Tibial nerve (tissue), 4 donors: ENCODE measurements around the gene CTNNA3. TPM values are rescaled to one million over a fixed set of nuclear protein-coding genes. Genes with fewer than 3 reads are reported as not detected.

Experiments
- DNase-seq, 2 donors: peaks; one replicate each; pipeline ENCODE4 v3.0.0-alpha.2; 2019; ENCODE audit warnings: low spot score in 2 of 2
- H3K27ac ChIP-seq, 4 donors: fragments of 200-600 bp; sonication (generic) in 3 of 4; one replicate each; pipeline ENCODE4 v1.5.1; 2017 to 2019; ENCODE audit warnings: mild to moderate bottlenecking in 1 of 4
- H3K27me3 ChIP-seq, 2 donors: fragments of 200-600 bp; sonication (generic) in 1 of 2; one replicate each; pipeline versions ENCODE4 v1.5.1 to v1.6.0; 2017 to 2019
- H3K36me3 ChIP-seq, 3 donors: fragments of 200-600 bp; sonication (generic); one replicate each; pipeline ENCODE4 v1.5.1; 2018 to 2019
- H3K4me1 ChIP-seq, 4 donors: fragments of 200-600 bp; sonication (generic) in 3 of 4; one replicate each; pipeline ENCODE4 v1.5.1; 2017 to 2019
- H3K4me3 ChIP-seq, 4 donors: fragments of 200-600 bp; sonication (generic) in 3 of 4; one replicate each; pipeline ENCODE4 v1.5.1; 2017 to 2019; ENCODE audit warnings: mild to moderate bottlenecking in 1 of 4, moderate library complexity in 1 of 4
- H3K9me3 ChIP-seq, 4 donors: fragments of 200-600 bp; sonication (generic) in 3 of 4; one replicate each; pipeline ENCODE4 v1.5.1; 2017 to 2019
- EP300 ChIP-seq, 2 donors: sonication (generic); formaldehyde crosslinking; IDR thresholded peaks; one replicate each; pipeline ENCODE4 v1.6.1; 2017; ENCODE audit warnings: antibody characterized with exemption in 2 of 2, mild to moderate bottlenecking in 1 of 2
- POLR2A ChIP-seq, 2 donors: fragments of 450-650 bp; IDR thresholded peaks; one replicate each; pipeline ENCODE4 v1.6.1; 2017; ENCODE audit warnings: antibody characterized with exemption in 2 of 2, mild to moderate bottlenecking in 2 of 2, moderate library complexity in 2 of 2
- WGBS, 2 donors: methylation state at CpG; one replicate each; pipeline ENCODE4 v1.1.5; 2018; 5-methylcytosine and 5-hydroxymethylcytosine counted together
- total RNA-seq, 4 donors: library from RNA; depleted of rRNA; stranded (reverse); fragments of >200 nt; gene quantifications; one replicate each; pipeline ENCODE4 v1.1.0, GENCODE V29; 2016
- TF ChIP-seq, protein P1 (sequence below), 5 experiments: fragments of 200-600 bp in 3 of 5; fragments of 450-650 bp in 2 of 5; sonication (generic) in 3 of 5; IDR thresholded peaks; one replicate each; pipeline ENCODE4 v1.5.1; 2016 to 2019; ENCODE audit warnings: antibody characterized with exemption in 5 of 5, mild to moderate bottlenecking in 3 of 5, moderate library complexity in 2 of 5

Gene CTNNA3
- total RNA-seq, 4 donors from 2014 or later, result 15.9 to 36.1 (median 23.1) TPM

DNA sequence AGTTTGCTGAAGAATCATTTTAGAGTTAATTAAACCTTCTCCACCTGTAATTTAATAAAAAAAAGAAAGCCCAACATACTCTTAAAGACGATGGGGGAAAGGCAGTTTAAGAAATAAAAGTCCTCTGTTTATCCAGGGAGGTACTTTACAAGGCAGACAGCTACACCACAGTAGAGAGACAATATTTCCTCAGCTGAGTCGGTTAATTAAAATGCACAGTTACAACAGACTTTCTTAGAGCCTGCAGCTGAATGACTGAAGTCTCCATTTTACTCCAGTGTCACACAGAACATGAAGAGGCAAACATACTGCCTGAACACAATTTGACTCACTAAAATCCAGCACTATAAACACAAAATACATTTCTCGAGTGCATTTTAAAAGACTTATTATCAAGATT is 755.0 kb downstream of the CTNNA3 start:
- H3K4me1 ChIP-seq, result no peaks in the 10 kb centered on the region
- TF ChIP-seq EP300 (IDR thresholded peaks at IDR 0.05) (no peak), POLR2A (IDR thresholded peaks at IDR 0.05) (no peak)
- TF ChIP-seq, protein P1, sequence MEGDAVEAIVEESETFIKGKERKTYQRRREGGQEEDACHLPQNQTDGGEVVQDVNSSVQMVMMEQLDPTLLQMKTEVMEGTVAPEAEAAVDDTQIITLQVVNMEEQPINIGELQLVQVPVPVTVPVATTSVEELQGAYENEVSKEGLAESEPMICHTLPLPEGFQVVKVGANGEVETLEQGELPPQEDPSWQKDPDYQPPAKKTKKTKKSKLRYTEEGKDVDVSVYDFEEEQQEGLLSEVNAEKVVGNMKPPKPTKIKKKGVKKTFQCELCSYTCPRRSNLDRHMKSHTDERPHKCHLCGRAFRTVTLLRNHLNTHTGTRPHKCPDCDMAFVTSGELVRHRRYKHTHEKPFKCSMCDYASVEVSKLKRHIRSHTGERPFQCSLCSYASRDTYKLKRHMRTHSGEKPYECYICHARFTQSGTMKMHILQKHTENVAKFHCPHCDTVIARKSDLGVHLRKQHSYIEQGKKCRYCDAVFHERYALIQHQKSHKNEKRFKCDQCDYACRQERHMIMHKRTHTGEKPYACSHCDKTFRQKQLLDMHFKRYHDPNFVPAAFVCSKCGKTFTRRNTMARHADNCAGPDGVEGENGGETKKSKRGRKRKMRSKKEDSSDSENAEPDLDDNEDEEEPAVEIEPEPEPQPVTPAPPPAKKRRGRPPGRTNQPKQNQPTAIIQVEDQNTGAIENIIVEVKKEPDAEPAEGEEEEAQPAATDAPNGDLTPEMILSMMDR (IDR thresholded peaks at IDR 0.05), result no peak
- WGBS, 2 donors, result 26 to 32% methylated on average over 3 of the region's 3 CpGs

DNA sequence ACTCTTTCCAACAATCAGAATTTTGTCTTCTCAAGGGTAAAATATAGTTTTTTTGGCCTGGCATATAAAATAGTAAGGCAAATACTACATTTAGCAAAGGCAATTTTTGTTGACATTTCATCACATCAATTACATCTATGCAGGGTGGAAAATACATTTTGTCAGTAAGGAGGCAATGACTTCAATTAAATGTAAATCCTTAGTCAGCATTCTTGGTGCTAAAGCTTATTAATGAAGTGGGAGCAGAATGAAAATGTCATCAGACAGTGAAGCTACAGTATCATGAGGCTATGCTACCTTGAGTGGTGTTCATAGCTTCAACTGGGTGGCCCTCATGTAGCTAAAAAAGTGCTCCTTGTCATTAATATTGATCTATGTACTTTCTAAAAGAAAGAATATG is 761.3 kb downstream of the CTNNA3 start:
- Histone ChIP-seq H3K9me3 (no peaks in the 10 kb centered on the region), H3K4me1 (no peaks in the 10 kb centered on the region), H3K27ac (no peak overlapping the region), H3K27me3 (peaks cover 0 to 3% of the 10 kb centered on the region in 2 donors), H3K4me3 (no peak overlapping the region), H3K36me3 (no peaks in the 10 kb centered on the region)
- no peak for DNase-seq
- TF ChIP-seq EP300 (IDR thresholded peaks at IDR 0.05) (no peak), POLR2A (IDR thresholded peaks at IDR 0.05) (no peak)
- TF ChIP-seq, protein P1 (IDR thresholded peaks at IDR 0.05), result no peak

More for the DNA sequence above, 755.0 kb downstream of the CTNNA3 start:
- no peak overlapping the region for H3K4me3 ChIP-seq
- DNase-seq, result no peak
- no peaks in the 10 kb centered on the region for H3K9me3 ChIP-seq
- no peaks in the 10 kb centered on the region for H3K36me3 ChIP-seq
- H3K27me3 ChIP-seq, result no peaks in the 10 kb centered on the region
- H3K27ac ChIP-seq, result no peak overlapping the region

GRCh38 chr10:66931949-66932343 is 764.0 kb downstream of the CTNNA3 start:
- Histone ChIP-seq H3K27ac (no peak overlapping the region), H3K4me3 (no peak overlapping the region), H3K36me3 (no peaks in the 10 kb centered on the region), H3K9me3 (no peaks in the 10 kb centered on the region), H3K4me1 (peaks cover 0 to 13% (median 0%) of the 10 kb centered on the region in 4 donors), H3K27me3 (peaks cover 0 to 27% of the 10 kb centered on the region in 2 donors)
- WGBS, 2 donors, result 20 to 34% methylated on average over 3 of the region's 3 CpGs
- TF ChIP-seq, protein P1 (IDR thresholded peaks at IDR 0.05), result no peak
- TF ChIP-seq POLR2A (IDR thresholded peaks at IDR 0.05), result no peak
- TF ChIP-seq EP300 (IDR thresholded peaks at IDR 0.05), result no peak
- DNase-seq, result no peak

DNA sequence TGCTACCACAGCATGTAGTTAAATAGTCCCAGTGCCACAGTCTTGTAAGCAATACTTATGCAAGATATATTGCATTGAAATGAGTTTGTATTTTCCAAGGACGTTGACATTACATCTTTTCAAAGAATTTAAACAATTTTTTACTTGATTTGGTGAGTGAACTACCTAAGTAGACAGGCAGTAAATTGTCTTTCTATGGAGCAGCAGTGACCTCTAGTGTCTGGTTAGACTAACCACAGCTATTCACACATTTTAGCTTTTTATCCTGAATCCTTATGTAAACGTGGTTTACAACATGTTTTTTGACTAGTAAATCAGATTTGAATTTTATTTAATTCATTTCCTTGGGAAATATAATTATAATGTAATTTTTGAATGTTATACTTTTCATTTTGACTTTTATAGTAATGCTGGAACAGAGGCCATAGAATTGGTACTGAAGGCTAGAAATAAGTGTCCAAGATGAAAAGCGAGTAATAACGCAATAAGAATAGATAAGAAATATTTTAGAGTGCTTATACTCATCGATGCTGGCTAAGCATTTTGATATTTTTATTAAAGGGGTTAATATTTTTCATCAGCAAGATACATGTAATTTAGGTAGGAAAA is 764.6 kb downstream of the CTNNA3 start:
- Histone ChIP-seq H3K27me3 (peaks cover 0 to 31% of the 10 kb centered on the region in 2 donors), H3K4me1 (peaks cover 0 to 13% (median 0%) of the 10 kb centered on the region in 4 donors), H3K4me3 (no peak overlapping the region), H3K36me3 (no peaks in the 10 kb centered on the region), H3K27ac (no peak overlapping the region), H3K9me3 (no peaks in the 10 kb centered on the region)
- 26 to 28% methylated on average over 5 of the region's 5 CpGs for WGBS, 2 donors
- no peak for TF ChIP-seq POLR2A (IDR thresholded peaks at IDR 0.05)
- TF ChIP-seq EP300 (IDR thresholded peaks at IDR 0.05), result no peak
- TF ChIP-seq, protein P1 (IDR thresholded peaks at IDR 0.05), result peak; percentile 51 to 71 (median 70)
- no peak for DNase-seq

DNA sequence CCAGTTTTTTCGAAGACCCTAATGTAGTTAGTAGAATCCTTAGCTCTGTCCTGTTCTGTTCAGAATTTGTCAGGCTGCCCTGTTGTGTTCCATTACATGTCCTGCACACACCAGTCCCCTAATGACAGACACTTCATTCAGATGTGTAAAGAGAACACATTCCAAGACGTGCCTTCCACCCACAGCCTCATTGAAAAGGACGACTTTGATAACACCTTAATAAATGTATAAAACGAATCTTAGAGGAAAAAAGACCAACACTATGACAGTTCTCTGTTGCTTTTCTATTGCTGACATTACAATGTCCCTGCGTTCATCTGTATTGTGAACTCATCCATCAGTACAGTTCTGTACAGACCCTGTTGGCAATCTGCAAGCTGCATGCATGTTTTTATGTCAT is 766.6 kb downstream of the CTNNA3 start:
- Histone ChIP-seq H3K4me3 (no peak overlapping the region), H3K4me1 (peaks cover 0 to 25% (median 0%) of the 10 kb centered on the region in 4 donors), H3K27ac (no peak overlapping the region), H3K9me3 (no peaks in the 10 kb centered on the region), H3K36me3 (no peaks in the 10 kb centered on the region), H3K27me3 (peaks cover 0 to 31% of the 10 kb centered on the region in 2 donors)
- no peak for TF ChIP-seq POLR2A (IDR thresholded peaks at IDR 0.05)
- TF ChIP-seq, protein P1 (IDR thresholded peaks at IDR 0.05), result no peak
- no peak for TF ChIP-seq EP300 (IDR thresholded peaks at IDR 0.05)
- WGBS, 2 donors, result 56 to 64% methylated on average over 5 of the region's 5 CpGs
- DNase-seq, result no peak
